Fibroblast of skin of left quadriceps (primary cell): ENCODE data around the gene MRPL37.

Experiments
- DNase-seq, 2 experiments: peaks; one replicate each; pipeline ENCODE4 v3.0.0-alpha.2; 2013; ENCODE audit warnings: low read depth in 2 of 2

The MRPL37 gene

GRCh38 chr1:54240741-54241335, 40.9 kb downstream of the MRPL37 start:
- DNase-seq = no peak

- no peak for DNase-seq
These were observed 41.4 kb downstream of the MRPL37 start for GRCh38 chr1:54241364-54241763.

GRCh38 chr1:54243022-54243421, 43.1 kb downstream of the MRPL37 start:
- DNase-seq = no peak

- no peak for DNase-seq
These were observed 44.7 kb downstream of the MRPL37 start for GRCh38 chr1:54244655-54245054.

- no peak for DNase-seq
These were observed 45.5 kb downstream of the MRPL37 start for GRCh38 chr1:54245501-54245900.

- DNase-seq = no peak
These were observed 46.3 kb downstream of the MRPL37 start for GRCh38 chr1:54246116-54246721.

GRCh38 chr1:54247863-54248515, 48.0 kb downstream of the MRPL37 start:
- no peak for DNase-seq

- DNase-seq = no peak
These were observed 49.0 kb downstream of the MRPL37 start for GRCh38 chr1:54248966-54249365.

GRCh38 chr1:54249819-54250435, 50.0 kb downstream of the MRPL37 start:
- peak; percentile 63 to 71 for DNase-seq

GRCh38 chr1:54250670-54251069, 50.7 kb downstream of the MRPL37 start:
- no peak for DNase-seq

- DNase-seq = no peak
These were observed 52.5 kb downstream of the MRPL37 start for GRCh38 chr1:54252371-54252936.

- peak; percentile 76 to 78 for DNase-seq
These were observed 53.5 kb downstream of the MRPL37 start for GRCh38 chr1:54253480-54253879.

GRCh38 chr1:54254055-54254454, 54.1 kb downstream of the MRPL37 start:
- DNase-seq = peak in 1 of 2 experiments; percentile 31

GRCh38 chr1:54255026-54255702, 55.2 kb downstream of the MRPL37 start:
- peak in 1 of 2 experiments; percentile 36 for DNase-seq

- no peak for DNase-seq
These were observed 56.8 kb downstream of the MRPL37 start for GRCh38 chr1:54256522-54257345.

GRCh38 chr1:54257346-54257620, 57.3 kb downstream of the MRPL37 start:
- no peak for DNase-seq

- no peak for DNase-seq
These were observed 57.9 kb downstream of the MRPL37 start for GRCh38 chr1:54257876-54258275.

- no peak for DNase-seq
These were observed 59.7 kb downstream of the MRPL37 start for GRCh38 chr1:54259546-54260140.

- no peak for DNase-seq
These were observed 60.8 kb downstream of the MRPL37 start for GRCh38 chr1:54260810-54261209.

- no peak for DNase-seq
These were observed 62.3 kb downstream of the MRPL37 start for GRCh38 chr1:54262244-54262643.
